ENCODE results near the gene PAQR8. TPM values are rescaled to one million over a fixed set of nuclear protein-coding genes. Genes with fewer than 3 reads are reported as not detected.

PAQR8 gene
- total and polyA plus RNA-seq, 2 of the 4 experiments (the other 2 are of a cell fraction): 1.4 to 1.6 TPM

DNA sequence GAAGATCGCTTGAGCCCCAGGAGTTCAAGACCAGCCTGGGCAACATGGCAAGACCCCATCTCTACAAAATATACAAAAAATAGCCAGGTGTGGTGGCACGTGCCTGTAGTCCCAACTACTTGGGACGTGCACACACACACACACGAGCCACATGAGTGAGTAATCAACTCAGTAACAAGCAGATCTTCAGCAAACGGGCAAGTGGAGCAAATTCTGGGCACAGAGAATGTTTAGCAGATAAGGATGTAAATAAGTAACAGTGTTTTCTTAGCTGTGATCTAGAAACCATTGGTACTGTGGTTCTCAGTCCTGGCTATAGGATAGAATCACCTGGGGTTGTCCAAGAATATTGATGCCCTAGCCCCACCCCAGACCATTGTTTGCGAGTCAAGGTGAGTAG is 6.1 kb downstream of the PAQR8 start:
- H3K4me2 ChIP-seq (ENCODE audit: low read depth, low read length): no peak overlapping the region
- H3K4me1 ChIP-seq (ENCODE audit: control insufficient read depth, insufficient read depth, low read length): peaks cover 4% of the 10 kb centered on the region; the same call in 1 of the 2 replicates
- H4K20me1 ChIP-seq (ENCODE audit: insufficient read depth, low read length): no peaks in the 10 kb centered on the region; the same call in 1 of the 2 replicates
- no peak overlapping the region for H3K14ac ChIP-seq (replicated peaks; ENCODE audit: low read depth, low read length)
- in situ Hi-C loops (cut with MboI; ENCODE audit: low sequenced_read_pairs): no loop called here
- H3K9me3 ChIP-seq (ENCODE audit: control insufficient read depth, insufficient read depth, low read length): no peaks in the 10 kb centered on the region
- H2AK9ac ChIP-seq (replicated peaks; ENCODE audit: low read depth, low read length, poor library complexity): no peak overlapping the region
- H3K36me3 ChIP-seq (ENCODE audit: control insufficient read depth, insufficient read depth, low read length): no peaks in the 10 kb centered on the region
- no peak overlapping the region for H3K27ac ChIP-seq (ENCODE audit: insufficient read depth, low read length)
- no peak overlapping the region for H2AK5ac ChIP-seq (ENCODE audit: low read depth, low read length)
- ChIA-PET CTCF (interaction anchor here (0.6 to 1.3 kb wide), 3 partner anchors 13 to 143 kb away, joined by 3 read pairs; no protein-coding TSS in a partner anchor), POLR2A (ENCODE audit: unreplicated experiment) (no interaction called here)
- H2BK20ac ChIP-seq (ENCODE audit: low read depth, low read length): no peak overlapping the region
- H4K8ac ChIP-seq (ENCODE audit: low read depth in 2 of 2, low read length in 2 of 2): no peak overlapping the region
- no peaks in the 10 kb centered on the region for H3K27me3 ChIP-seq (ENCODE audit: control insufficient read depth, insufficient read depth, low read length)
- H2BK15ac ChIP-seq (ENCODE audit: low read depth, low read length): no peak overlapping the region
- peaks cover 3% of the 10 kb centered on the region for H3K9me1 ChIP-seq (ENCODE audit: insufficient read depth, low read length)
- H4K91ac ChIP-seq (ENCODE audit: insufficient read depth, low read depth, low read length): no peak overlapping the region
- H3K4ac ChIP-seq (ENCODE audit: low read depth, low read length): no peak overlapping the region
- intact Hi-C loops (cut with micrococcal nuclease): no loop called here
- no peak for DNase-seq
- H3K23ac ChIP-seq (ENCODE audit: low read depth, low read length): no peak overlapping the region
- H2AFZ ChIP-seq (replicated peaks; ENCODE audit: low read length, poor library complexity): no peak overlapping the region
- H4K5ac ChIP-seq (ENCODE audit: low read depth, low read length): no peak overlapping the region
- no TSS peak for BruUV-seq (replicated peaks)
- dilution Hi-C loops (cut with HindIII; ENCODE audit: low sequenced_read_pairs, unreplicated experiment): no loop called here
- H2BK120ac ChIP-seq (ENCODE audit: low read depth, low read length): no peak overlapping the region
- H3K56ac ChIP-seq (ENCODE audit: extremely low read depth, insufficient read depth, low read length): no peak overlapping the region
- no CpG with 5 or more reads among the region's 6 CpGs for WGBS, 2 experiments (ENCODE audit: extremely low coverage in 2 of 2, insufficient read length in 1 of 2)
- TF ChIP-seq MXI1 (IDR thresholded peaks at IDR 0.05; ENCODE audit: borderline replicate concordance, low read depth, low read length): no peak
- TF ChIP-seq MAFK (IDR thresholded peaks at IDR 0.05; ENCODE audit: low read depth, low read length): no peak
- TF ChIP-seq, protein P1, sequence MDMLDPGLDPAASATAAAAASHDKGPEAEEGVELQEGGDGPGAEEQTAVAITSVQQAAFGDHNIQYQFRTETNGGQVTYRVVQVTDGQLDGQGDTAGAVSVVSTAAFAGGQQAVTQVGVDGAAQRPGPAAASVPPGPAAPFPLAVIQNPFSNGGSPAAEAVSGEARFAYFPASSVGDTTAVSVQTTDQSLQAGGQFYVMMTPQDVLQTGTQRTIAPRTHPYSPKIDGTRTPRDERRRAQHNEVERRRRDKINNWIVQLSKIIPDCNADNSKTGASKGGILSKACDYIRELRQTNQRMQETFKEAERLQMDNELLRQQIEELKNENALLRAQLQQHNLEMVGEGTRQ (IDR thresholded peaks at IDR 0.05; ENCODE audit: low read depth, low read length): no peak
- TF ChIP-seq, protein P2, sequence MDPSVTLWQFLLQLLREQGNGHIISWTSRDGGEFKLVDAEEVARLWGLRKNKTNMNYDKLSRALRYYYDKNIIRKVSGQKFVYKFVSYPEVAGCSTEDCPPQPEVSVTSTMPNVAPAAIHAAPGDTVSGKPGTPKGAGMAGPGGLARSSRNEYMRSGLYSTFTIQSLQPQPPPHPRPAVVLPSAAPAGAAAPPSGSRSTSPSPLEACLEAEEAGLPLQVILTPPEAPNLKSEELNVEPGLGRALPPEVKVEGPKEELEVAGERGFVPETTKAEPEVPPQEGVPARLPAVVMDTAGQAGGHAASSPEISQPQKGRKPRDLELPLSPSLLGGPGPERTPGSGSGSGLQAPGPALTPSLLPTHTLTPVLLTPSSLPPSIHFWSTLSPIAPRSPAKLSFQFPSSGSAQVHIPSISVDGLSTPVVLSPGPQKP (IDR thresholded peaks at IDR 0.05; ENCODE audit: borderline replicate concordance, low read depth, low read length): no peak
- no peak for TF ChIP-seq MAZ (IDR thresholded peaks at IDR 0.05; ENCODE audit: borderline replicate concordance, low read depth, low read length)
- TF ChIP-seq FOS (IDR thresholded peaks at IDR 0.05; ENCODE audit: low read depth, low read length): no peak
- TF ChIP-seq RAD21 (IDR thresholded peaks at IDR 0.05; ENCODE audit: low read length): no peak
- no peak for TF ChIP-seq RCOR1 (IDR thresholded peaks at IDR 0.05; ENCODE audit: insufficient replicate concordance, low read length)
- H3K4me3 ChIP-seq (ENCODE audit: insufficient read depth, low read depth, low read length): no peak overlapping the region
- no peak for ATAC-seq (ENCODE audit: low read depth)
- no peak overlapping the region for H3K9ac ChIP-seq (ENCODE audit: low read depth, low read length)
- no peak overlapping the region for H3K18ac ChIP-seq (ENCODE audit: low read depth, low read length)
- H3K79me1 ChIP-seq (ENCODE audit: low read depth in 1 of 2, low read length in 2 of 2): peaks cover 0 to 7% of the 10 kb centered on the region in 2 experiments; a peak in 2 of 4 replicates
- no peak overlapping the region for H2BK5ac ChIP-seq (ENCODE audit: low read depth, low read length, poor library complexity, severe bottlenecking)
